Right ventricle myocardium superior (tissue), 1 donor: ENCODE results near the gene TPSB2. TPM values are rescaled to one million over a fixed set of nuclear protein-coding genes. Genes with fewer than 3 reads are reported as not detected.
"Not testable (repeated sequence)": the region's sequence is repeated elsewhere in the genome, so short reads cannot be mapped to it uniquely, and the experiment has no call there.

ENCODE experiments used
- ATAC-seq: fragments of 200-7000 bp; cut with Tn5 transposase; one replicate; pipeline ENCODE4 v1.9.1; 2020; ENCODE audit warnings: mild to moderate bottlenecking; ENCODE audit not compliant: poor library complexity
- DNase-seq: peaks from one replicate; pipeline ENCODE4 v3.0.0-alpha.2; 2020
- intact Hi-C: fragments of 100-400 bp; cut with DNase I; formaldehyde crosslinking; loops from one replicate; pipeline ENCODE4 v1.11.2; 2022
- total RNA-seq: library from RNA; stranded (reverse); fragmentation: NEBNext Ultra II Directional; extraction: Animal tissue kit (Norgen Biotek cat#: 25700); gene quantifications from one replicate; pipeline ENCODE4 v1.2.1, GENCODE V29; 2021
- donor health status: DM: no; HTN: yes; CAD: no; lungs with severe emphysema.

The TPSB2 gene
- total RNA-seq, 1 donor from 2014 or later, result 10.1 TPM

- DNase-seq (peak; percentile 18), ATAC-seq (no peak)
- intact Hi-C loops, result no loop called here
These were observed 15.6 kb upstream of the TPSB2 start for GRCh38 chr16:1245452-1246020.

- DNase-seq (peak; percentile 36), ATAC-seq (no peak)
- intact Hi-C loops, result no loop called here
These were observed 14.9 kb upstream of the TPSB2 start for GRCh38 chr16:1244881-1245280.

GRCh38 chr16:1243907-1244850 lies 14.2 kb upstream of the TPSB2 start:
- intact Hi-C loops, ATAC-seq: not testable (repeated sequence)
- DNase-seq, result peak; percentile 35

GRCh38 chr16:1243363-1243762 lies 13.4 kb upstream of the TPSB2 start:
- peak; percentile 18 for DNase-seq
- ATAC-seq, intact Hi-C loops: not testable (repeated sequence)

GRCh38 chr16:1241081-1241480 lies 11.1 kb upstream of the TPSB2 start:
- intact Hi-C loops, ATAC-seq, DNase-seq: not testable (repeated sequence)

- intact Hi-C loops, result not testable (repeated sequence)
- ATAC-seq (peak; percentile 19), DNase-seq (peak; percentile 25)
These were observed 10.5 kb upstream of the TPSB2 start, which contains the start of gene TPSAB1 for GRCh38 chr16:1240436-1240835. TSS of gene TPSAB1 (plus strand) at chr16:1240705. CDS start at chr16:1240939, 234 bp downstream.

GRCh38 chr16:1239575-1239974 lies 9.6 kb upstream of the TPSB2 start:
- intact Hi-C loops, result loop anchor here (10.0 kb wide), 1 partner anchor 315 kb away; no protein-coding TSS in a partner anchor
- not testable (repeated sequence) for ATAC-seq
- peak; percentile 19 for DNase-seq

- DNase-seq, result peak; percentile 13
- intact Hi-C loops, result loop anchor here (10.0 kb wide), 1 partner anchor 316 kb away; no protein-coding TSS in a partner anchor
- ATAC-seq, result not testable (repeated sequence)
These were observed 8.9 kb upstream of the TPSB2 start for GRCh38 chr16:1238909-1239308.

GRCh38 chr16:1237990-1238389 lies 8.0 kb upstream of the TPSB2 start:
- DNase-seq (peak; percentile 8), ATAC-seq (no peak)
- intact Hi-C loops, result loop anchor here (10.0 kb wide), 1 partner anchor 317 kb away; no protein-coding TSS in a partner anchor

- DNase-seq, result not testable (repeated sequence)
- intact Hi-C loops, result loop anchor here (10.0 kb wide), 1 partner anchor 318 kb away; no protein-coding TSS in a partner anchor
- ATAC-seq, result peak; percentile 69
These were observed 6.7 kb upstream of the TPSB2 start for GRCh38 chr16:1236659-1237058.

GRCh38 chr16:1232049-1232748 lies 2.2 kb upstream of the TPSB2 start:
- intact Hi-C loops, result loop anchor here (10.0 kb wide), 1 partner anchor 323 kb away; no protein-coding TSS in a partner anchor
- not testable (repeated sequence) for DNase-seq
- ATAC-seq, result peak; percentile 48

- not testable (repeated sequence) for DNase-seq, ATAC-seq
- intact Hi-C loops, result loop anchor here (10.0 kb wide), 1 partner anchor 324 kb away; no protein-coding TSS in a partner anchor
These were observed 1.3 kb upstream of the TPSB2 start for GRCh38 chr16:1231301-1231700.

GRCh38 chr16:1230471-1231212 lies 658 bp upstream of the TPSB2 start:
- DNase-seq, ATAC-seq: not testable (repeated sequence)
- intact Hi-C loops, result loop anchor here (10.0 kb wide), 1 partner anchor 324 kb away; no protein-coding TSS in a partner anchor

GRCh38 chr16:1229476-1229875 lies 508 bp downstream of the TPSB2 start:
- intact Hi-C loops, DNase-seq, ATAC-seq: not testable (repeated sequence)

GRCh38 chr16:1228227-1228626 lies 1.8 kb downstream of the TPSB2 start:
- intact Hi-C loops, ATAC-seq, DNase-seq: not testable (repeated sequence)

GRCh38 chr16:1226692-1227091 lies 3.3 kb downstream of the TPSB2 start:
- DNase-seq, ATAC-seq, intact Hi-C loops: not testable (repeated sequence)

- DNase-seq, intact Hi-C loops: not testable (repeated sequence)
- peak; percentile 4 for ATAC-seq
These were observed 4.2 kb downstream of the TPSB2 start for GRCh38 chr16:1225728-1226311.
